Stromal cell of bone marrow (primary cell): ENCODE results near the gene SULF2.

Experiments used
- DNase-seq: peaks from one replicate; pipeline ENCODE4 v3.0.0-alpha.2; 2012; ENCODE audit warnings: low read depth

The SULF2 gene

DNA sequence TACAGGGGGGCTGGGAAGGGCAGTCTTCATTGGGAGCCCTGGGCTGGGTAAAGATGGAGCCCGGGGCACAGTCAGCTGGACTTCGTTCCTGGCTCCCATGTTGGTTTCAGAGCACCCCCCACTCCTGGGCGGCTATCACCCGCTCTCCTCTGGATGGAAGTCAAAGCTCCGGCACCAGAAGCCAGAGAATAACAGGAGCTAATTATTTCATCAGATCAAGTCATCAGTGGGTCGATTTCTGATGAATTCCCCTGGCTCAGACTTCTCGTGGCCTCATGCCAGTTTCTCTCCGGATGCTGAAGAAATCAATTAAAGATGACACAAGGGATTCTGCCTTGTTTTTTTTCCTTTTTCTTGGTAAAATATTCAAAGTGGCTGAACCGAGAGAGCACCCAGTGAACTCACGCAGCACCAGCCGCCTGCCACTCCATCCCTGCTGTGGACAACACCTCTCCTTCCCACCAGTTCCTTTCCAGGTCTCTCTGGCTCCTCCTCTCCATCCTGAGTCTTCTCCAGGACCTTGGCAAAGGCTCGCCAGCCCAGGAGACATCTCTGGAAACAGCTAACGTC is 22.5 kb downstream of the SULF2 start:
- DNase-seq, result no peak

DNA sequence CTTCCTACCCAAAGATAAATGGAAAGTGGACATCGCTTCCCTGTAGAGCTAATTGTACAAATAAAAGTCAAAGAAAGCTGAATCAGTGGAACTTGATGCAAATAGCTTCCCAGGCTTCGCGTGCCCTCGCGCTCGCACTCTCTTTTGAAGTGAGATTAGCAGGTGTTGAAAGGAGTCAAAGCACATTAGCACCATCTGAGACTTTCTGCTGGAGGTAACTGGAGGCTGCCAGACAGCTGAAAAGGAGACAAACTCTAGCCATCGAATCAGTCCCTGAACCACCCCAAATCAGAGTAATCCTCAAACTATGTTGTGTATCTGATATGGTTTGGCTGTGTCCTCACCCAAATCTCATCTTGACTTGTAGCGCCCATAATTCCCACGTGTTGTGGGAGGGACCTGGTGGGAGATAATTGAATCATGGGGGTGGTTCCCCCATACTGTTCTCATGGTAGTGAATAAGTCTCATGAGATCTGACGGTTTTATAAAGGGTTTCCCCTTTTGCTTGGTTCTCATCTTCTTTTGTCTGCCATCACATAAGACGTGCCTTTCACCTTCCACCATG is 23.7 kb downstream of the SULF2 start:
- DNase-seq, result no peak

DNA sequence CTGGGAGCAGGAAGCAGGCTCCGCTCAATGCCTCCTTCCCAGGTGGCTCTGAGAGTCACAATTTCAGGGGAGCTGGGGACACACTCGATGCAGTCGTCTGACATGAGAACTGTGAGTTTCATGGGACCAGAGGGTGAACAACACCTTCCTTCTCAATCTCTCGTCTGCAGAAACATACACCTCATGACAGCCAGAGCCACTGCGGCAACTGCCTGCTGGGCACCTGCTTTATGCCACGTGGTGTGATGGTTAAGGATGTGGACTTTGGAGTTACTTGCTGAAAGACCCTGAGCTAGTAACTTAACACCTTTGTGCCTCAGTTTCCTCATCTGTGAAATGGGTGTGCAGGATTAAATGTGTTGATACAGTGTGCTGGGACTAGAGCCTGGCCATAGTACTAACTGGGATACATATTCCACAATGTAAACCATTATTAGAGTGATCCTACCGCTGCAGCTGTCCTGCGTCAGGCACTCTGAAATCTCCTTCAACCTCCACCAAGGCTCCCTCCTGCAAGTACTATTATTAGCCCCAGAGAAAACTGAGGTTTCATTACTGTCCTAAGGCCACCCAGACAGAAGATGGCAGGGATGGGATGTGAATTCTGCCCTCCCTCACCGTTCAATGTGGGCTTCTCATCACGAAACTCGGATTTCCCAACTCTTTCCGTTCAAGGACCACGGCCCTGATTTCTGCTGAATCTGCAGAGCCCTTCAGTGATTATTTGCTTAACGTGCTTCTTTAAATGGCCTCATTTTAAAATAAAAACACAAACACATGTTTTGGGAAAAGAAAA is 24.4 kb downstream of the SULF2 start:
- no peak for DNase-seq

DNA sequence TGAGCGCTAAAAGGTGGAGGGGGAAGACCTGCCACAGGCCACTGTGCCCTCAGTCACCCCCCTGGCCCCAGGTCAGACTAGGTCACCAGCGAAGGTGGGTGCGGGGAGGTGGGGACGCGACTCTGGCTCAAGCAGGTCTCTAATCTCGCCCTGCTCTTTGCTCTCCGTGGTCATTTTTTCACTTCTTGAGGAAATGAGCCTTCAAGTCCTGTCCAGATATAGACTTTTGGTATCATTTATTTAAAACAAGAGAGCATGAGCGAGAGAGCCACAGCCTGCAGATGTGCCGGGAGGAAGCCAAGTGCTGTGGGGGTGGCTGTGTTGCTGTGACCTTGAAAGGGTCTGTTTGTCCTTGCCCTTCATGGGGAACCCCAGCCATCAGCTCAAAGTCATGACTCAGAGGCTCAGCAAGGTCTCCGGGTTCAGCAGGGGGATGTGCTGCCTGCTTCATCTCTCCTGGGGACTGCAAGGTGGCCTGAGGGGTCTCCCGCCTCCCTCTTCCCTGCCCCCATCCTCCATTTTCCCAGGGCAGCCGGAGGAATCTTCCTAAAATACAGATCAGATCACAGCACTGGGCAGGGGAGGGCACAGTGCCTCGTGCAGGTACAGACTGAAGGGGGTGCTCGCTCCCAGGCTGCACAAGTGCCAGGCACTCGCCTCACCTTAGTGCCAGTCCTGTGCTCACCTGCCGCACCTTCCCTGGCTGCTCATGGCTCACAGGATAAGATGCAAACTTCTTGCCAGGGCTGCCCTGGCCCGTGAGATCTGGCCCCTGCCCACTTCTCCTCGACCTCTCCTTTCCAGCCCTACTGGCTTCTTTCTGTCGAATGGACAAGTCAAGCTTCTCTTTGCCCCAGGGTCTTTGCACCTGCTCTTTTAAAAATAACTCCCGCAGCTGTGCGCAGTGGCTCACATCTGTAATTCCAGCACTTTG is 26.5 kb downstream of the SULF2 start:
- DNase-seq, result no peak

DNA sequence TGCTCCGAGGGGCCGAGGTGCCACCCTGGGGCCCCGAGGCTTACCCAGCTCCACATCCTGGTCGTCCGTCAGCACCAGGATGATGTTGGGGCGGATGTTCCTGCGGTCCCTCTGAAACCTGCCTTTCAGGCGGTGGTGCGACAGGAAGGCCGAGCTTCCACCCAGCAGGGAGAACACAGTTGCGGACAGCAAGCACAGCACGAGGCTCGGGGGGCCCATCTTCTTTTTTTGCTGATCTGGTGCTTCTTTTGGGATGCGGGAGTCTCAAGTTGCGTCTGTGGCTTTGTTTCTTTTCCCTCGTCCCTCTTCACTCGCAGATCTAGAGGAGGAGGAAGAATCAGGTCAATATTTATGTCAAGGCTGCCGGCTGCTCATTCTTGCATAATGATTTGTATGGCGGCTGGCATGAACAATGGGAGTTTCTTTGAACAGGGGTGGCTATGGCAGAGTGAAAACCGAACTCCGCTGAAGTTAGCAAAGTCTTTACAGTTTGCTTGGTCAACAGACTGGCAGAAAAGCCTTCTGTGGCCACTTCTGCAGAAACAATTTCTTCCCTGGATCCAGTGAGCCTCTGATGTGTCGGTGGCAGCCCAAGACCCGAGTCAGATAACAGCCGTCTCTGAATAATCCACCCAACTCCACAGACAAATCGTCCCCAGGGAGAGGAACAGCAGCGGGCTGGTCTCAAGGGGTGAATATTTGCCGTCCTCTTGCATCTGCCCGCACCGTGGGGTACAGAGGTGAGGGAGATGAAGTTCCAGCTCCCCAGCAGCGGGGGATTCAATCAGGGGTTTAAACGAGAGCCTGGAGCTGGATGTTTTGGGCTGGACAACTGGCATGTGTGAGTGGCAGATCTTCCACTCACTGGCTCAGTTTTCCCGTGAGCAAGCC is 27.9 kb downstream of the SULF2 start:
- DNase-seq, result no peak

DNA sequence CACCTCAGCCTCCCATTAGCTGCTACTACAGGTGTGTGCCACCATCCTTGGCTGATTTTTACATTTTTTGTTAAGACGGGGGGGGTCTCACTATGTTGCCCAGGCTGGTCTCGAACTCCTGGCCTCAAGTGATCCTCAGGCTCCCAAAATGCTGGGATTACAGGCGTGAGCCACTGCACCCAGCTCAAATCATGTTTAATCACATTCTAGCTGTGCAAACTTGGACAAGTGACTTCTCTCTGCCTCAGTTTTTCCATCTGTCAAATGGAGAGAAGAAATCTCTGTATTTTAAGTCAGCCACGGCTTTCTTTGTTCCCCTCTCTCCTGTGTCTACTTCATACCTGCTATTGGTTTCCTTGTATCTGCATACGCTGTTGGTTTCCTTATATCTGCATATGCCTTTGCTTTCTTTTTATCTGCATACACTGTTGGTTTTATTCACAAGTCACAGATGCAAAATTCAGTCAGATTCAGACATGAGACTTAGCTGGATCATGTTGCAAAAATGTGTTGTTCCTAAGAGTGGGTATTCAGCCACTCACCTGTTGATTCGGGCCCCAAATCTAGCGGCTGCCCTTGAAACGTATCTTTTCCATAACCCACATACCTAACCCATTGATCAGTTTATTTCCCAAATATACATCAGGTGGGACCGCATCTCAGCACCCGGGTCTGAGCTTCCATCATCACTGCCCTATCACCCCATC is 30.2 kb downstream of the SULF2 start:
- DNase-seq, result no peak

DNA sequence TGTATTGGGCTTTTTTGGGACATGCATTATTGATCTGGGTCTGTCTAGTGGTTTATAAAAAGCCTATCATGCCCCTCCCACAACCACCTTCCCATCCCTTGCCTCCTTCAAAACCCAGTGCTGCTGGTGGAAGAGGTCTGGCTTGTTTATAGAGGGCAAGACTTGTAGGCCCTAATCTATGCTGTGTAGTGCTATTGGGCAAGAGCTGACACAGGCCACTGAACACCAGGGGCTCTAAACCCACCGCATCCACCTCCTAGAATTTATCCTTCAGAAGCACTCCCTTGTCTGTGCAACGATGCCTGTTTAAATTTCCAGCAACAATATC is 30.9 kb downstream of the SULF2 start:
- no peak for DNase-seq

- no peak for DNase-seq
Observed at GRCh38 chr20:47753576-47754387, 31.5 kb downstream of the SULF2 start.

GRCh38 chr20:47751449-47751848 is 33.8 kb downstream of the SULF2 start:
- DNase-seq, result no peak

- no peak for DNase-seq
Observed at GRCh38 chr20:47749339-47749738, 35.9 kb downstream of the SULF2 start.

DNA sequence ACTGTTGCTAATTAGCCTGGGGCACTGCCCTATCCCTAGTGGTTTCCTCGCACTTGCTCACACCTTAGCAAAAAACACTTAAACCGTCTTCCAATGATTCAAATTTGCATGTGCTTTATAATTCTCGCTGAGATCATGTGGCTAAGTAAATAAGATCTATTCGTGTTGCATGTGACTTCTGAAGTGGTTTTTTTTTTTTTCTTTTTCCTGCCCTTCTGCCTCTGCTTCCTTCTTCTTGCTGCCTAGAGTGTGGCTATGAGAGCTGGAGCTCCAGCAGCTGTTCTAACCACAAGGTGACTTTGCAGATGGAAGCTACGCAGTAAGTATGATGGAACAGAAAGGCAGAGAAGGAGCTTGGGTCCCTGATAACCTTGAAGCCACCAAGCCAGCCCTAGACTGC is 36.5 kb downstream of the SULF2 start:
- no peak for DNase-seq

DNA sequence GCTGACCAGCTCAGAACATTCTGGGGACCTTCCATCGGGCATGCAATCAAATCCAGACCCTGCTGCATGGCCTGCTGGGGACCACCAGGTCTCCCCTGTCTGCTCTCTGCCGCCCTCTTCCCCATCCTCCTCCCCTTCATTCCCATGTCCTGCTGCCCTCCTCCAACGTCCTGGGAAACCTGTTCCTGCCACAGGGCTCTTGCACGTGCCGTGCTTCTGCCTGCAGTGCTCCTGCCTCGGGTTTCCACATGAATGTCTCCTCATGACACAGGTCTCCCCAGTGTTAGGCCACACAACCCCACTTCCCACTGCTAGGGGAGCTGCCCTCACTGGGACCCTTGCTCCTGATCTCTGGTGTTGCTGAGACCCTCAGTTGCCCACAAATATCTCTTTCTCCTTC is 37.2 kb downstream of the SULF2 start:
- DNase-seq, result no peak

DNA sequence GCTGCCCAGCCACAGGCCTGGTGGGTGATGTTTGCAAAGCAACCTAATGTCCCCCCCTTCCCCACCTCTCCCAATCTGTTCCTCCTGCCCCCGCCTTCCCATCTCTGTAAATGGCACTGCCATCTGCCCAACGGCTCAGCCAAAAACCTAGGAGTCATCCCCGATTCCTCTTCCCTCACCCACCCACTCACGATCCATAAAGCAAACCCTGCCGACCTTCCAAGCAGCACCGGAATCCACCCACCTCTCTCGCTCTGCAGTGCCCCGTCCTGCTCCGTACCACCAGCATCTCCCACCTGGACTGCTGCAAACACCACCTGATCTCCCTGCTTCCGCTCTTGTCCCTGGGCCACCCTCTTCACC is 37.6 kb downstream of the SULF2 start:
- no peak for DNase-seq

DNA sequence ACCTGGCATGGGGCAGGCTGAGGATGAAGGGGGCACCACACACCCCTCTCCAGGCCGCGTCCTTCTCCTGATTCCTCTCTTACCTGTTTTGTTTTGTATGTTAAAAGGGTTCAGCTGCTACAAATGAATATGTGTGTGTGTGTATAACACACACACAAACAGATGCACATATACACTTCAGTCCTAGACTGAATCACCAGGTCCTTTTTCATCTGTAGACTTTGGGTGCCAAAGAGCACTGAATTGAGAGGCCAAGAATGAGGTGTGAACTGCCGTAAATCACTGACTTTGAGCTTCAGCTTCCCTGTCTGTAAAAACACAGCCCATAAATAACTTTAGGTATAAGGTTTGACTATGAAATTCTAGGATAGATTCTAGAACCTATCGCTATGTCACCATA is 40.5 kb downstream of the SULF2 start:
- no peak for DNase-seq

- DNase-seq, result no peak
Observed at GRCh38 chr20:47743671-47744070, 41.6 kb downstream of the SULF2 start.

DNA sequence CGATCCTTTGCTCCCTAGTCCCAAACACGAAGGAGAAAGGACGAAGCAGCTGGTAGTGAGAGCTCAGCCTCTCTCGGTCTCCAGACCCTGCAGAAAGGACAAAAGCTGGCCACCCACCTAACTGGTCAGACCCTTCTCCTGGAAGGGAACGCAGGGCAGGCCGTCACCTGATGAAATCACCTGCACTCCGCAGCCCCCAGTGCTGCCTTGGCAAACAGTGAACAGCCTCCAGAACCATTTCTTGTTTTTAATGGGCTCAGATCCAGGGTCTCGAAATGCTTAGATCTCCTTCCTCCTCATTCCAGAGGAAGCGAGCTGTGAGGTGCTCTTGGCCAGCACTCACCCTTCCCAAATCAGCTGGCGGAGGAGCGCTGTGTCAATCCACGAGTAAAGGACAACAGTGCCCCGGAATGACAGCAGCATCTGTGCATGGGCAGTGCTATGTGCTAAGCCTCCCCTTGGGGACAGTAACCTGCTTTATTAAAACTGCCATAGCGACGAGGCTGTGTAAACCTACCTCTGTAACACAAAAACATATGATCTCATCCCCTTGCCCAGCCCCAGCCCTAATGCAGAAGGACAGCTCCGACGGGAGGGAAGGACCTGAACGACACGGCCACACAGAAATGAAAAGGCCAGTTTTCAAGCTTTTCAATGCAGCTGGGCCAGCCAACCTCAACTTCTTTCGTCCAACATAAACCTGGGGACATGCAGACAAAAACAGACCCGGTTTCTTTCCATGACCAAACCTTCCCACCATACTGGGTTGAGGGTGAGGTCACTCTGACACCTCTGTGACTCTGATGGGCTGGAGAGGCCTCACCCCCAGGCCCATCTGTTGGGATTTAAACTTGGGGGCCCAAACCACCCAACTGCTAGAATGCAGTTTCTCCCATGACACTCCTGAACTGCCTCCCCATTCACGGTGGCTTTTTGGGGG is 43.3 kb downstream of the SULF2 start:
- no peak for DNase-seq

- no peak for DNase-seq
Observed at GRCh38 chr20:47740862-47741184, 44.5 kb downstream of the SULF2 start.

DNA sequence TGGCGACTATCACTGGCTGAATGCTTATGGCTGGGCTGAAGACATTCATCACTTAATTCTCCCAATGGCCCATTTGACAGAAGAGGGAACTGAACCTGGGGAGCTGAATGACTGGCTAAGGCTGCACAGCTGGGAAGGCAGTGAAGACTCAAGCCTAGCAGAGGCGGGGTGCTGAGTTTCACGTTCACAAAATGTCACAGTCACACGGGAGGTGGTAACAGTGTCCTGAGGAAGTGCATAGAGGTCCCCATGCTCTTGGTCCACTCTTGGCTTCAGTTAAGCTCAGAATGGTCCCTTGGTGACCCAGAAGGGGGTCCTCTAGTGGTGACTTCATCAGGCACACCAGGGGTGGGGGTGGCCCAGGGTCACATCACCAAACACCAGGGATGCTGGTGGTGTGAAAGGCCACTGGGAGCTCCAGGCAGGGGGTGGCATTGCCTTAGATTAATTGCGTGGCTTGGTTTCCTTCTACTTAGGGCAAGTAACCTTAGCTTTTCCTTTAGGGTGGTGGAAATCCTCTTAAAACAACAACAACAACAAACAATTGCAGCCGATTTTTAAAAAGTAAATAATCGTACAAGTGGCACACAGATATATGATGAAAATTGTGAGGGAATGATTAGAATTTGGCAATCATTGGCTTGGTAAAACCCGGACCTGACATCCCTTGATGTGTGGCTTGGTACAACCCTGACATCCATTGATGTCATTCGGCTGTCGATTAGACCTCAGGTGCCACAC is 45.0 kb downstream of the SULF2 start:
- DNase-seq, result no peak

DNA sequence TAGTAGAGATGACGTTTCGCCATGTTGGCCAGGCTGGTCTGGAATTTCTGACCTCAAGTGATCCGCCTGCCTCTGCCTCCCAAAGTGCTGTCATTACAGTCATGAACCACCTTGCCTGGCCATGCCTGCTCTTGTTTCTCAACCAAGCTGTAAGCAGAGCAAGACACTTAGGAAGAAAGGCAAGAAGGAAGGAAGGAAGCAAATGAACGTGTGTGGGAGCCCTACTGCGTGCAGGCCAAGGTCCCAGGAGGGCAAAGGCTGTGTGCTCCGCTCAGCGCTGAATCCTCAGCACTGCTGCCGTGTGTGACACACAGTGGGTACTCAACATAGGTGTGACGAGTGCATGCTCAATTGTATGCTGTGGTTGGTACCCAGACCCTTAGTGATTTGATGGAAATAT is 47.4 kb downstream of the SULF2 start:
- DNase-seq, result no peak
